Prostate gland (tissue), 2 donors: ENCODE measurements around the gene INKA1.
"Not testable (repeated sequence)": the region's sequence is repeated elsewhere in the genome, so short reads cannot be mapped to it uniquely, and the experiment has no call there.

Experiments
- CTCF ChIP-seq, 4 experiments: fragments of 200-600 bp in 2 of 4; fragments of 450-650 bp in 2 of 4; sonication (generic) in 2 of 4; IDR thresholded peaks; 1 replicate in 3 of 4; 2 replicates in 1 of 4; pipeline ENCODE4 v1.5.1; 2016 to 2019; ENCODE audit warnings: antibody characterized with exemption in 4 of 4, mild to moderate bottlenecking in 2 of 4, moderate library complexity in 2 of 4
- POLR2AphosphoS5 ChIP-seq: sonication (generic); formaldehyde crosslinking; IDR thresholded peaks from one replicate; pipeline ENCODE4 v1.6.1; 2017; ENCODE audit warnings: antibody characterized with exemption

GRCh38 chr3:49780975-49781365, 22.1 kb upstream of the INKA1 start:
- TF ChIP-seq CTCF (IDR thresholded peaks at IDR 0.05); POLR2AphosphoS5: not testable (repeated sequence)
